H1 (cell line): ENCODE data around the gene GH1. TPM values are rescaled to one million over a fixed set of nuclear protein-coding genes. Genes with fewer than 3 reads are reported as not detected.

ENCODE experiments used
- CTCF ChIA-PET: fragments of 300-600 bp; sonication (Branson Sonifier 250); formaldehyde crosslinking; loops from one replicate; lab custom pipeline; 2021; ENCODE audit not compliant: partially characterized antibody; lab: Charles Lee
- POLR2A ChIA-PET: fragments of 300-600 bp; sonication (Branson Sonifier 250); formaldehyde crosslinking; loops from one replicate; lab custom pipeline; 2021; ENCODE audit warnings: inconsistent platforms; ENCODE audit not compliant: partially characterized antibody; lab: Charles Lee
- DNase-seq, 2 experiments: peaks; one replicate each; pipeline versions ENCODE4 v3.0.0 to v3.0.0-alpha.2; 2010 to 2022; ENCODE audit warnings: low spot score in 2 of 2, low read depth in 1 of 2, mixed read lengths in 1 of 2
- FAIRE-seq: peaks from 2 replicates; lab custom pipeline; 2011; peaks lifted over from hg19 to GRCh38; lab: Jason Lieb, UNC
- H2AFZ ChIP-seq: 2 replicates; pipeline ENCODE4 v1.8.1; 2012; ENCODE audit warnings: low read length, inconsistent platforms
- H2AK5ac ChIP-seq: 2 replicates; pipeline ENCODE4 v1.6.1; 2013; ENCODE audit warnings: low read depth, low read length
- H2BK120ac ChIP-seq: replicated peaks from 2 replicates; pipeline ENCODE3; 2013; ENCODE audit warnings: low read depth, low read length, inconsistent platforms
- H2BK12ac ChIP-seq: 2 replicates; pipeline ENCODE4 v1.6.1; 2013; ENCODE audit warnings: low read depth, low read length
- H2BK15ac ChIP-seq: 2 replicates; pipeline ENCODE4 v1.6.1; 2013; ENCODE audit warnings: low read length
- H2BK20ac ChIP-seq: 2 replicates; pipeline ENCODE4 v1.6.1; 2013; ENCODE audit warnings: low read length
- H2BK5ac ChIP-seq: 2 replicates; pipeline ENCODE4 v1.6.1; 2013; ENCODE audit warnings: low read depth, low read length
- H3K14ac ChIP-seq: 2 replicates; pipeline ENCODE4 v1.6.1; 2013; ENCODE audit warnings: inconsistent platforms; ENCODE audit not compliant: insufficient read length
- H3K18ac ChIP-seq: 2 replicates; pipeline ENCODE4 v1.6.1; 2013; ENCODE audit warnings: low read length; ENCODE audit errors: extremely low read depth
- H3K23ac ChIP-seq: 2 replicates; pipeline ENCODE4 v1.6.1; 2013; ENCODE audit warnings: inconsistent platforms; ENCODE audit not compliant: insufficient read length
- H3K23me2 ChIP-seq: 2 replicates; pipeline ENCODE4 v1.6.1; 2013; ENCODE audit warnings: low read depth, low read length
- H3K27ac ChIP-seq: 2 replicates; pipeline ENCODE4 v1.6.1; 2011; ENCODE audit warnings: low read depth, low read length, inconsistent platforms
- H3K27me3 ChIP-seq, 4 experiments: replicated peaks in 1 of 4; 1 replicate in 1 of 4; 2 replicates in 3 of 4; pipeline versions ENCODE4 v1.6.1 to v1.8.1; 2011 to 2013; ENCODE audit warnings: low read length in 3 of 4, mild to moderate bottlenecking in 3 of 4, inconsistent platforms in 2 of 4, mixed read lengths in 2 of 4, moderate library complexity in 1 of 4; ENCODE audit not compliant: control insufficient read depth in 3 of 4, insufficient read depth in 3 of 4; ENCODE audit errors: extremely low read depth in 1 of 4
- H3K36me3 ChIP-seq, 4 experiments: 2 replicates each; pipeline versions ENCODE4 v1.6.1 to v1.8.1; 2011 to 2013; ENCODE audit warnings: mild to moderate bottlenecking in 4 of 4, low read length in 3 of 4, moderate library complexity in 2 of 4, control low read depth in 1 of 4, inconsistent platforms in 1 of 4; ENCODE audit not compliant: insufficient read depth in 4 of 4, control insufficient read depth in 2 of 4
- H3K4ac ChIP-seq: replicated peaks from 2 replicates; pipeline ENCODE3; 2013; ENCODE audit warnings: low read length, low read depth, mixed read lengths, inconsistent platforms; ENCODE audit not compliant: insufficient read length
- H3K4me1 ChIP-seq, 4 experiments: replicated peaks in 1 of 4; 1 replicate in 1 of 4; 2 replicates in 3 of 4; pipeline versions ENCODE4 v1.6.1 to v1.8.1; 2011 to 2013; ENCODE audit warnings: low read length in 3 of 4, inconsistent platforms in 2 of 4, mixed read lengths in 1 of 4; ENCODE audit not compliant: insufficient read depth in 4 of 4, control insufficient read depth in 3 of 4
- H3K4me2 ChIP-seq, 2 experiments: 2 replicates each; pipeline versions ENCODE4 v1.6.1 to v1.8.1; 2011 to 2013; ENCODE audit warnings: low read depth in 2 of 2, low read length in 2 of 2, control low read depth in 1 of 2, inconsistent platforms in 1 of 2, mild to moderate bottlenecking in 1 of 2; ENCODE audit not compliant: insufficient read depth in 1 of 2
- H3K4me3 ChIP-seq, 4 experiments: fragments of 200-600, 300-600 bp in 1 of 4; sonication (generic), shearing (Covaris generic), sonication (Bioruptor Twin) in 1 of 4; 2 replicates each; pipeline versions ENCODE4 v1.5.1 to v1.8.1; 2011 to 2016; ENCODE audit warnings: low read length in 4 of 4, low read depth in 3 of 4, control low read depth in 2 of 4, inconsistent platforms in 2 of 4, mild to moderate bottlenecking in 2 of 4, mixed read lengths in 1 of 4, moderate library complexity in 1 of 4; ENCODE audit not compliant: insufficient read depth in 2 of 4; ENCODE audit errors: extremely low read depth in 1 of 4
- H3K56ac ChIP-seq: replicated peaks from 2 replicates; pipeline ENCODE3; 2013; ENCODE audit warnings: low read depth, mild to moderate bottlenecking, mixed read lengths, low read length, inconsistent platforms; ENCODE audit not compliant: insufficient read length
- H3K79me1 ChIP-seq: 2 replicates; pipeline ENCODE4 v1.6.1; 2013; ENCODE audit warnings: low read depth, low read length, control low read depth
- H3K79me2 ChIP-seq, 2 experiments: 2 replicates each; pipeline versions ENCODE4 v1.6.1 to v1.8.1; 2012 to 2013; ENCODE audit warnings: low read length in 2 of 2, mild to moderate bottlenecking in 2 of 2, inconsistent platforms in 1 of 2; ENCODE audit not compliant: insufficient read depth in 2 of 2, control insufficient read depth in 1 of 2
- H3K9ac ChIP-seq, 4 experiments: replicated peaks in 1 of 4; 1 replicate in 1 of 4; 2 replicates in 3 of 4; pipeline versions ENCODE4 v1.6.1 to v1.8.1; 2011 to 2013; ENCODE audit warnings: low read depth in 3 of 4, low read length in 3 of 4, control low read depth in 2 of 4, mild to moderate bottlenecking in 2 of 4, moderate library complexity in 2 of 4, inconsistent platforms in 1 of 4; ENCODE audit errors: extremely low read depth in 1 of 4
- H3K9me3 ChIP-seq, 2 experiments: 2 replicates each; pipeline versions ENCODE4 v1.6.1 to v1.8.1; 2012 to 2013; ENCODE audit warnings: mild to moderate bottlenecking in 2 of 2, moderate library complexity in 2 of 2, control low read depth in 1 of 2, inconsistent platforms in 1 of 2, low read depth in 1 of 2, low read length in 1 of 2, mixed read lengths in 1 of 2; ENCODE audit not compliant: insufficient read depth in 2 of 2
- H4K20me1 ChIP-seq, 2 experiments: replicated peaks in 1 of 2; 2 replicates each; pipeline versions ENCODE3 to v1.8.1; 2011 to 2013; ENCODE audit warnings: inconsistent platforms in 2 of 2, low read length in 2 of 2, mild to moderate bottlenecking in 1 of 2; ENCODE audit not compliant: insufficient read depth in 2 of 2, control insufficient read depth in 1 of 2
- H4K5ac ChIP-seq: 2 replicates; pipeline ENCODE4 v1.6.1; 2013; ENCODE audit warnings: low read length, low read depth, mixed read lengths, inconsistent platforms; ENCODE audit not compliant: insufficient read length
- H4K8ac ChIP-seq: 2 replicates; pipeline ENCODE4 v1.8.0; 2013; ENCODE audit warnings: mild to moderate bottlenecking, moderate library complexity, low read length, inconsistent platforms; ENCODE audit not compliant: insufficient read depth; ENCODE audit errors: extremely low read depth
- H4K91ac ChIP-seq: replicated peaks from 2 replicates; pipeline ENCODE3; 2013; ENCODE audit warnings: low read length, mixed read lengths, inconsistent platforms; ENCODE audit not compliant: insufficient read length
- BACH1 ChIP-seq: IDR thresholded peaks from 2 replicates; pipeline ENCODE4 v1.6.1; 2012; ENCODE audit warnings: low read length, improper control_type of control experiment
- CHD2 ChIP-seq: IDR thresholded peaks from 2 replicates; pipeline ENCODE4 v1.6.1; 2012; ENCODE audit warnings: low read length, improper control_type of control experiment
- GABPA ChIP-seq: IDR thresholded peaks from 2 replicates; pipeline ENCODE4 v1.6.1; 2011; ENCODE audit warnings: mild to moderate bottlenecking, low read length, moderate library complexity, borderline replicate concordance; ENCODE audit not compliant: insufficient read depth
- HDAC2 ChIP-seq, 2 experiments: fragments of 300-600 bp in 1 of 2; sonication (generic) in 1 of 2; IDR thresholded peaks; 2 replicates each; pipeline ENCODE4 v1.6.1; 2011 to 2012; ENCODE audit warnings: low read depth in 2 of 2, low read length in 2 of 2, mild to moderate bottlenecking in 2 of 2, moderate library complexity in 2 of 2, borderline replicate concordance in 1 of 2, inconsistent platforms in 1 of 2
- PHF8 ChIP-seq: fragments of 200-600 bp; sonication (generic); conservative IDR thresholded peaks from 2 replicates; pipeline ENCODE4 v1.7.1; 2012; ENCODE audit warnings: low read depth, mild to moderate bottlenecking, inconsistent platforms, low read length, moderate library complexity
- POLR2AphosphoS5 ChIP-seq: IDR thresholded peaks from 2 replicates; pipeline ENCODE4 v1.6.1; 2011; ENCODE audit warnings: low read depth, low read length
- POU5F1 ChIP-seq: IDR thresholded peaks from 2 replicates; pipeline ENCODE4 v1.6.1; 2011; ENCODE audit warnings: low read depth, mild to moderate bottlenecking, low read length, moderate library complexity
- SAP30 ChIP-seq: fragments of 300-600 bp; sonication (generic); IDR thresholded peaks from 2 replicates; pipeline ENCODE4 v1.7.1; 2012; ENCODE audit warnings: low read length, moderate library complexity, mild to moderate bottlenecking, inconsistent platforms; ENCODE audit not compliant: insufficient read depth, insufficient replicate concordance
- SP1 ChIP-seq: IDR thresholded peaks from 2 replicates; pipeline ENCODE4 v1.6.1; 2011; ENCODE audit warnings: low read depth, low read length
- TAF7 ChIP-seq: optimal IDR thresholded peaks from 2 replicates; pipeline ENCODE3; 2011; ENCODE audit warnings: low read depth, mild to moderate bottlenecking, inconsistent platforms, low read length, moderate library complexity, borderline replicate concordance
- TEAD4 ChIP-seq: IDR thresholded peaks from 2 replicates; pipeline ENCODE4 v1.6.1; 2012; ENCODE audit warnings: low read depth, low read length, inconsistent platforms, mixed read lengths
- YY1 ChIP-seq: IDR thresholded peaks from 2 replicates; pipeline ENCODE4 v1.6.1; 2011; ENCODE audit warnings: low read depth, mild to moderate bottlenecking, low read length
- WGBS, 2 experiments: shearing (Covaris generic) in 1 of 2; methylation state at CpG; one replicate each; pipeline versions ENCODE4 v1.1.6 to v1.1.7; 2013 to 2015; ENCODE audit warnings: low lambda C conversion rate in 2 of 2, mixed read lengths in 2 of 2, inconsistent platforms in 1 of 2, low coverage in 1 of 2, missing lambda C conversion rate in 1 of 2; ENCODE audit not compliant: insufficient replicate concordance in 2 of 2, insufficient coverage in 1 of 2, insufficient read length in 1 of 2; ENCODE audit errors: extremely low coverage in 1 of 2, missing lambda C conversion rate in 1 of 2; 5-methylcytosine and 5-hydroxymethylcytosine counted together
- polyA plus RNA-seq, 7 experiments: library from polyadenylated mRNA; depleted of rRNA in 3 of 7; stranded (reverse) in 5 of 7; unstranded in 2 of 7; fragments of >200 nt in 5 of 7; fragments of 200-250 nt in 2 of 7; gene quantifications; 1 replicate in 5 of 7; 2 replicates in 1 of 7; 4 replicates in 1 of 7; pipeline versions ENCODE4 v1.2.1 to v1.2.3, GENCODE V29; 2011 to 2013; ENCODE audit warnings: missing spikeins in 2 of 7, mixed read lengths in 2 of 7
- total RNA-seq: library from RNA; stranded (reverse); fragmentation: NEBNext Ultra II Directional; extraction: Animal tissue kit (Norgen Biotek cat#: 25700); gene quantifications from 2 replicates; pipeline ENCODE4 v1.2.1, GENCODE V29; 2021

Gene GH1
- total and polyA plus RNA-seq, 2 of the 8 experiments (the other 6 are each of a cell fraction or from before 2014, with no cell fraction given), result 0.41 TPM; not detected in 1

GRCh38 chr17:63914471-63914870 is 4.2 kb downstream of the GH1 start:
- no peaks in the 10 kb centered on the region for H3K36me3 ChIP-seq
- H2BK120ac ChIP-seq, result no peak overlapping the region
- no peak overlapping the region for H2BK5ac ChIP-seq
- no peaks in the 10 kb centered on the region for H4K20me1 ChIP-seq
- no peak overlapping the region for H3K9ac ChIP-seq
- no peak overlapping the region for H2AK5ac ChIP-seq
- no peak overlapping the region for H3K23ac ChIP-seq
- no peak overlapping the region for H3K56ac ChIP-seq
- no peak overlapping the region for H3K4me2 ChIP-seq
- H3K79me2 ChIP-seq, result no peaks in the 10 kb centered on the region
- FAIRE-seq, result no peak
- no peak overlapping the region for H4K91ac ChIP-seq
- H3K9me3 ChIP-seq, result no peaks in the 10 kb centered on the region
- H3K18ac ChIP-seq, result no peak overlapping the region
- H3K27ac ChIP-seq, result no peak overlapping the region
- H3K79me1 ChIP-seq, result no peaks in the 10 kb centered on the region
- no peak overlapping the region for H3K4me3 ChIP-seq
- H3K14ac ChIP-seq, result no peak overlapping the region
- no peak overlapping the region for H3K4ac ChIP-seq
- no peaks in the 10 kb centered on the region for H3K27me3 ChIP-seq
- DNase-seq, result no peak
- H3K4me1 ChIP-seq, result peaks cover 0 to 5% (median under 1%) of the 10 kb centered on the region in 4 experiments; a peak in 3 of 7 replicates
- no peak overlapping the region for H2BK12ac ChIP-seq
- POLR2A ChIA-PET, result interaction anchor here (1.1 kb wide), 1 partner anchor 35 kb away, joined by 3 read pairs; no protein-coding TSS in a partner anchor
- H2AFZ ChIP-seq, result no peak overlapping the region
- no peak overlapping the region for H2BK15ac ChIP-seq
- H3K23me2 ChIP-seq, result no peaks in the 10 kb centered on the region; the same call in 1 of the 2 replicates
- H4K5ac ChIP-seq, result no peak overlapping the region
- CTCF ChIA-PET, result interaction anchor here (0.8 to 11.2 kb wide), 6 partner anchors 18 to 41 kb away, joined by 3 to 270 read pairs (median 90); partner anchors contain the start of genes CD79B and GH2
- 96% methylated on average over 7 of the region's 7 CpGs; no CpG with 5 or more reads in 1 of the 2 experiments for WGBS, 2 experiments
- H2BK20ac ChIP-seq, result no peak overlapping the region
- H4K8ac ChIP-seq, result no peak overlapping the region
- no peak for TF ChIP-seq HDAC2 (IDR thresholded peaks at IDR 0.05; ENCODE audit: borderline replicate concordance in 1 of 2, low read depth in 2 of 2, low read length in 2 of 2)
- no peak for TF ChIP-seq YY1
- TF ChIP-seq BACH1, result no peak
- no peak for TF ChIP-seq SP1
- no peak for TF ChIP-seq GABPA
- no peak for TF ChIP-seq TEAD4
- TF ChIP-seq POLR2AphosphoS5, result no peak
- no peak for TF ChIP-seq PHF8
- no peak for TF ChIP-seq SAP30
- no peak for TF ChIP-seq TAF7
- TF ChIP-seq CHD2, result no peak
- no peak for TF ChIP-seq POU5F1
